GM12878 (cell line): ENCODE data around the gene AP1S3. TPM values are rescaled to one million over a fixed set of nuclear protein-coding genes. Genes with fewer than 3 reads are reported as not detected.

ENCODE experiments used
- ATAC-seq: fragments of 200-7000 bp; cut with Tn5 transposase; 3 replicates; pipeline ENCODE4 v1.9.1; 2020; ENCODE audit warnings: mild to moderate bottlenecking, moderate library complexity
- Bru-seq: library from RNA; stranded (reverse); fragments of 400-500 nt; gene quantifications from one replicate; lab custom pipeline; 2021; lab: Mats Ljungman, UMichigan
- BruChase-seq, 2 experiments: library from RNA; stranded (reverse); fragments of 400-500 nt; gene quantifications; one replicate each; lab custom pipeline; 2021; lab: Mats Ljungman, UMichigan
- BruUV-seq: library from RNA; stranded (reverse); fragments of 400-500 nt; replicated peaks from 2 replicates; lab custom pipeline; 2021; lab: Mats Ljungman, UMichigan
- CTCF ChIA-PET: fragments of 300-600 bp; sonication (Branson Sonifier 250); formaldehyde crosslinking; extraction: SDS; loops from one replicate; lab custom pipeline; 2021; ENCODE audit warnings: inconsistent platforms; lab: Yijun Ruan, JAX
- POLR2A ChIA-PET: fragments of 350-600 bp; formaldehyde crosslinking; extraction: SDS; loops from one replicate; lab custom pipeline; 2021; ENCODE audit warnings: inconsistent platforms; lab: Charles Lee
- RAD21 ChIA-PET: fragments of 300-600 bp; sonication (Branson Sonifier 250); formaldehyde crosslinking; loops from one replicate; lab custom pipeline; 2023; ENCODE audit warnings: antibody characterized with exemption; ENCODE audit not compliant: unreplicated experiment; lab: Charles Lee
- SMC1A ChIA-PET: fragments of 300-600 bp; sonication (Branson Sonifier 250); formaldehyde crosslinking; loops from one replicate; lab custom pipeline; 2023; ENCODE audit not compliant: unreplicated experiment, uncharacterized antibody; lab: Charles Lee
- DNase-seq: peaks from one replicate; pipeline ENCODE4 v3.0.0-alpha.2; 2011; ENCODE audit warnings: low read depth, low spot score
- FAIRE-seq: peaks from 3 replicates; lab custom pipeline; 2011; peaks lifted over from hg19 to GRCh38; lab: Jason Lieb, UNC
- H2AFZ ChIP-seq: 2 replicates; pipeline ENCODE4 v1.6.0; 2011; ENCODE audit warnings: low read depth, low read length, control low read depth; ENCODE audit not compliant: control insufficient read depth
- H3K27ac ChIP-seq: 2 replicates; pipeline ENCODE4 v1.5.1; 2011; ENCODE audit warnings: control low read depth; ENCODE audit not compliant: control insufficient read depth, insufficient read depth
- H3K27me3 ChIP-seq, 2 experiments: replicated peaks in 1 of 2; 2 replicates each; pipeline versions ENCODE4 v1.6.0 to v1.6.1; 2011; ENCODE audit warnings: low read length in 1 of 2; ENCODE audit not compliant: control insufficient read depth in 2 of 2, insufficient read depth in 2 of 2
- H3K36me3 ChIP-seq, 2 experiments: 2 replicates each; pipeline ENCODE4 v1.5.1; 2011; ENCODE audit warnings: low read length in 1 of 2; ENCODE audit not compliant: control insufficient read depth in 2 of 2, insufficient read depth in 2 of 2
- H3K4me1 ChIP-seq: 2 replicates; pipeline ENCODE4 v1.6.1; 2011; ENCODE audit warnings: mild to moderate bottlenecking, low read length, moderate library complexity, mixed read lengths; ENCODE audit not compliant: control insufficient read depth, insufficient read depth
- H3K4me2 ChIP-seq: 2 replicates; pipeline ENCODE4 v1.6.0; 2011; ENCODE audit warnings: control low read depth; ENCODE audit not compliant: control insufficient read depth, insufficient read depth
- H3K4me3 ChIP-seq: fragments of 200-600 bp; sonication (generic); 2 replicates; pipeline ENCODE4 v1.5.1; 2016
- H3K79me2 ChIP-seq: 2 replicates; pipeline ENCODE4 v1.6.0; 2011; ENCODE audit warnings: low read length; ENCODE audit not compliant: control insufficient read depth, insufficient read depth
- H3K9ac ChIP-seq: 2 replicates; pipeline ENCODE4 v1.8.0; 2011; ENCODE audit warnings: low read length, control low read depth, mixed read lengths; ENCODE audit not compliant: control insufficient read depth, insufficient read depth
- H3K9me3 ChIP-seq: replicated peaks from 3 replicates; pipeline ENCODE4 v1.5.1; 2011; ENCODE audit warnings: mild to moderate bottlenecking, low read length; ENCODE audit not compliant: control insufficient read depth, insufficient read depth
- H4K20me1 ChIP-seq: 2 replicates; pipeline ENCODE4 v1.6.0; 2011; ENCODE audit not compliant: control insufficient read depth, insufficient read depth
- BHLHE40 ChIP-seq, 2 experiments: fragments of 450-650 bp in 1 of 2; IDR thresholded peaks; 2 replicates each; pipeline ENCODE4 v1.6.1; 2011 to 2017; ENCODE audit warnings: low read depth in 2 of 2, borderline replicate concordance in 1 of 2, improper control_type of control experiment in 1 of 2, low read length in 1 of 2, mild to moderate bottlenecking in 1 of 2
- CBX5 ChIP-seq: sonication (generic); IDR thresholded peaks from 2 replicates; pipeline ENCODE4 v1.6.1; 2016; ENCODE audit warnings: low read depth, moderate library complexity, mild to moderate bottlenecking, inconsistent platforms
- CHD2 ChIP-seq: IDR thresholded peaks from 2 replicates; pipeline ENCODE4 v1.6.1; 2011; ENCODE audit warnings: low read depth, low read length, improper control_type of control experiment, borderline replicate concordance
- HDGF ChIP-seq: fragments of 450-650 bp; IDR thresholded peaks from 2 replicates; pipeline ENCODE4 v1.6.1; 2016; ENCODE audit warnings: antibody characterized with exemption
- IKZF1 ChIP-seq: fragments of 450-650 bp; conservative IDR thresholded peaks from 2 replicates; pipeline ENCODE4 v1.6.1; 2017; ENCODE audit warnings: antibody characterized with exemption, mild to moderate bottlenecking
- IKZF2 ChIP-seq, 2 experiments: fragments of 450-650 bp; IDR thresholded peaks; 2 replicates each; pipeline ENCODE4 v1.6.1; 2017; ENCODE audit warnings: mild to moderate bottlenecking in 2 of 2, moderate library complexity in 2 of 2
- MLLT1 ChIP-seq: fragments of 450-650 bp; IDR thresholded peaks from 2 replicates; pipeline ENCODE4 v1.6.1; 2016; ENCODE audit warnings: mild to moderate bottlenecking
- NFXL1 ChIP-seq: fragments of 450-650 bp; IDR thresholded peaks from 2 replicates; pipeline ENCODE4 v1.6.1; 2017; ENCODE audit warnings: antibody characterized with exemption, mild to moderate bottlenecking, borderline replicate concordance
- PAX5 ChIP-seq: IDR thresholded peaks from 2 replicates; pipeline ENCODE4 v1.6.1; 2011; ENCODE audit warnings: low read depth, low read length, borderline replicate concordance
- WGBS: methylation state at CpG from one replicate; pipeline ENCODE4 v1.1.6; 2016; ENCODE audit warnings: low lambda C conversion rate; ENCODE audit not compliant: insufficient replicate concordance, insufficient coverage; ENCODE audit errors: missing lambda C conversion rate; 5-methylcytosine and 5-hydroxymethylcytosine counted together
- in situ Hi-C: fragments of 300-500 bp; cut with MboI; formaldehyde crosslinking; loops from 9 replicates; pipeline ENCODE4 v1.14.3; 2018; ENCODE audit warnings: mixed read lengths
- intact Hi-C: fragments of 100-400 bp; cut with micrococcal nuclease; formaldehyde crosslinking; loops from one replicate; pipeline ENCODE4 v1.14.2; 2022; ENCODE audit not compliant: unreplicated experiment
- long read RNA-seq, 2 experiments: library from polyadenylated mRNA; unstranded; transcript quantifications; one replicate each; pipeline ENCODE4 v2.0.0, GENCODE V29; 2019 to 2020
- polyA minus RNA-seq, 3 experiments: library from RNA; depleted of rRNA, polyadenylated mRNA; stranded (reverse); fragments of >200 nt; gene quantifications; 2 replicates each; pipeline ENCODE4 v1.2.3, GENCODE V29; 2011
- polyA plus RNA-seq, 11 experiments: library from polyadenylated mRNA; depleted of rRNA in 4 of 11; unstranded in 6 of 11; stranded (reverse) in 5 of 11; fragments of >200 nt; fragmentation: Nextera tagmentation in 4 of 11; fragmentation: Illumina TruSeq in 1 of 11; extraction: Ambion mirVana in 4 of 11; extraction: Trizol in 1 of 11; gene quantifications; 1 replicate in 1 of 11; 2 replicates in 10 of 11; pipeline versions ENCODE4 v1.2.1 to v1.2.3, GENCODE V29; 2011 to 2016; ENCODE audit warnings: inconsistent platforms in 2 of 11, missing spikeins in 2 of 11, low read depth in 1 of 11
- total RNA-seq, 4 experiments: library from RNA; depleted of rRNA in 3 of 4; stranded (reverse); fragments of >200 nt in 3 of 4; fragmentation: Illumina TruSeq in 1 of 4; extraction: Trizol in 1 of 4; gene quantifications; 2 replicates each; pipeline versions ENCODE4 v1.2.1 to v1.2.3, GENCODE V29; 2013 to 2021
- TF ChIP-seq, protein P1 (sequence below), 3 experiments: IDR thresholded peaks in 2 of 3; conservative IDR thresholded peaks in 1 of 3; 2 replicates each; pipeline ENCODE4 v1.5.1; 2011; ENCODE audit warnings: low read depth in 3 of 3, low read length in 3 of 3, mild to moderate bottlenecking in 3 of 3, control low read depth in 2 of 3, moderate library complexity in 2 of 3, inconsistent platforms in 1 of 3, mixed read lengths in 1 of 3; ENCODE audit not compliant: control insufficient read depth in 2 of 3, insufficient read depth in 1 of 3; ENCODE audit errors: extremely low read depth in 1 of 3
- TF ChIP-seq, protein P2 (sequence below): fragments of 150-350 bp; IDR thresholded peaks from 2 replicates; pipeline ENCODE4 v1.6.1; 2014; ENCODE audit warnings: mild to moderate bottlenecking, low read depth, low read length

The AP1S3 gene
- total RNA-seq (2013; cell fraction: nucleolus; rRNA removed): 17.5 and 22.9 TPM in 2 replicates
- total RNA-seq (2014; rRNA removed) (5.6 and 6.9 TPM in 2 replicates), total RNA-seq (2014; rRNA removed; fragmentation: Illumina TruSeq; extraction: Trizol) (9.2 and 9.5 TPM in 2 replicates), total RNA-seq (2021) (7.6 and 9.2 TPM in 2 replicates), polyA plus RNA-seq (2011; rRNA removed) (8.4 and 13.9 TPM in 2 replicates), polyA plus RNA-seq (2014; fragmentation: Illumina TruSeq; extraction: Trizol) (9.7 and 10.6 TPM in 2 replicates), polyA plus RNA-seq (2014; fragmentation: Nextera tagmentation; extraction: Ambion mirVana) (1 to 10 TPM; 2.6 to 3.3 TPM), polyA plus RNA-seq (2014; rRNA removed) (11.5 and 11.8 TPM in 2 replicates), polyA plus RNA-seq (2016; fragmentation: Nextera tagmentation; extraction: Ambion mirVana) (10 to 100 TPM; 13.0 to 14.3 TPM), polyA minus RNA-seq (2011; rRNA and poly(A)+ RNA removed) (2.8 and 3.2 TPM in 2 replicates), Bru-seq, nascent RNA (percentile 72 among the genes with signal in this experiment), BruChase-seq, experiment 1, labeled RNA remaining after a 6-hour chase (percentile 66 among the genes with signal in this experiment), BruChase-seq, experiment 2, labeled RNA remaining after a 2-hour chase (percentile 65 among the genes with signal in this experiment)
- 5.0 TPM for polyA plus RNA-seq (2011; ENCODE audit: low read depth)
- 3.1 and 3.7 TPM in 2 replicates for polyA plus RNA-seq (2011; cell fraction: cytosol; rRNA removed)
- 1.5 and 2.2 TPM in 2 replicates for polyA plus RNA-seq (2011; cell fraction: nucleus; rRNA removed)
- 8.8 and 10.6 TPM in 2 replicates for polyA plus RNA-seq (2012)
- polyA minus RNA-seq (2011; cell fraction: cytosol; rRNA and poly(A)+ RNA removed): 3.3 and 6.9 TPM in 2 replicates
- polyA minus RNA-seq (2011; cell fraction: nucleus; rRNA and poly(A)+ RNA removed): 4.8 and 8.1 TPM in 2 replicates
- long read RNA-seq, experiment 1, partial matches to known transcripts: 0 of 1 reads
- long read RNA-seq, experiment 1, other reads (novel, unspliced or antisense): 0 of 1 reads
- long read RNA-seq, experiment 2, transcript AP1S3-203 (5 exons, 830 nt): major isoform, 14 of 22 reads
- long read RNA-seq, experiment 2, partial matches to known transcripts: 0 of 22 reads
- long read RNA-seq, experiment 2, other reads (novel, unspliced or antisense): 7 of 22 reads

DNA sequence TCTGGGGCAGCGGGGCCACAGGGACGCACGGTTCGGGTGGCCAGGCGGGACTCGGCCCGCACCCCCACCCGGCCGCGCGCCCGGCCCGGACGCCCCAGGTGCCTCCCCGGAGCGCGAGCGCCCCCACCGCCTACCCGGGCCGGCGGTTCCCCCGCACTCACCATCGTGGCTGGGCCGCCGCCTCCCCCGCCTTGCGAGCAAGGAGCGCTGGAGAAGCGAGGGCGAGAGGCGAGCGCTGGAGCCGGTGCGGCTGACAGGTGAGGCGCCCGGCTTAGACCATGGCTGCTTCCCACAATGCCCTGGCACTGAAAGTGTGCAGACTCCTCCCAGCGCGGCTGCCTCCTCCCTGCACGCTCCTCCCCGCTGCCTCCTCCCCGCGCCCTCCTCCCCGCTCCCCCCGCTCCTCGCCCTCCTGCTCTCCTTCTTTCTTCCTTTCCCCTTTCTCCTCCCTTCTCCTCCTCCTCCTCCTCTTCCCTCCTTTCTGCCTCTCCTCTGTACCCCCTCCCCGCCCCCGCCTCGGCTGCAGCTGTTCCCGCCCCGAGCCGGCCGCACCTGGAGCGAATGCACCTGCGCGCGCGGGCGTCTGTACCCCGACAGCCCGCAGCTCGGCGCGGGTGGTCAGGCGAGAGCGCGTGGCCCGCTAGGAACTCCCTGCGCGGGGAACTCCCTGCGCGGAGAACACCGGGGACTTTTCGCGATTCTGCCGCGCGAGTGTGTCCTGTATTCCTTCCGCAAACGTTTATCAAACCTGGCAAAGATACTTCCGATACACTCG, at the start of gene AP1S3:
TSS of gene AP1S3 (minus strand) at position 296 of the 775 bp plus-strand sequence. CDS start at position 164, 132 bp downstream.
- ATAC-seq: peak; percentile 84
- peak within 1 kb of the TSS; percentile 58 for H3K27ac ChIP-seq
- no peak for DNase-seq
- WGBS: under 1% methylated on average over 58 of the region's 82 CpGs
- peak within 1 kb of the TSS; percentile 70 for H2AFZ ChIP-seq
- H3K4me3 ChIP-seq: peak within 1 kb of the TSS; percentile 82
- RAD21 ChIA-PET: no interaction called here
- in situ Hi-C loops: no loop called here
- H3K36me3 ChIP-seq: no peaks in the 10 kb centered on the region
- H3K9me3 ChIP-seq: no peaks in the 10 kb centered on the region
- H3K79me2 ChIP-seq: peaks cover 19% of the 10 kb centered on the region
- intact Hi-C loops: loop anchor here (1.0 to 5.0 kb wide), 4 partner anchors 31 to 105 kb away; no protein-coding TSS in a partner anchor
- no TSS peak for BruUV-seq
- POLR2A ChIA-PET: interaction anchor here (0.6 to 1.1 kb wide), 2 partner anchors 10 to 15 kb away, joined by 3 to 6 read pairs; no protein-coding TSS in a partner anchor
- H4K20me1 ChIP-seq: no peaks in the 10 kb centered on the region
- CTCF ChIA-PET: no interaction called here
- SMC1A ChIA-PET: interaction anchor here (0.9 kb wide), 1 partner anchor 10 kb away, joined by 3 read pairs; no protein-coding TSS in a partner anchor
- H3K4me2 ChIP-seq: peak within 1 kb of the TSS; percentile 90
- H3K4me1 ChIP-seq: peaks cover 8% of the 10 kb centered on the region; the same call in 1 of the 2 replicates
- H3K9ac ChIP-seq: peak within 1 kb of the TSS; percentile 79
- H3K27me3 ChIP-seq: no peaks in the 10 kb centered on the region
- FAIRE-seq: no peak
- TF ChIP-seq PAX5 (0 out of 2 replicates have a peak, but pooled peaks have one; percentile 12), MLLT1 (peak; percentile 34; the same call in 1 of the 2 replicates), BHLHE40 (IDR thresholded peaks at IDR 0.05; ENCODE audit: borderline replicate concordance in 1 of 2, low read depth in 2 of 2, low read length in 1 of 2) (peak in 1 of 2 experiments; percentile 62; a peak in 3 of 4 replicates), IKZF2 (IDR thresholded peaks at IDR 0.05) (peak; percentile 75 to 83; a peak in 3 of 4 replicates), CHD2 (0 out of 2 replicates have a peak, but pooled peaks have one; percentile 35), HDGF (peak; percentile 75; the same call in 1 of the 2 replicates), NFXL1 (peak; percentile 97), IKZF1 (peak; percentile 69), CBX5 (no peak)
- TF ChIP-seq, protein P1, sequence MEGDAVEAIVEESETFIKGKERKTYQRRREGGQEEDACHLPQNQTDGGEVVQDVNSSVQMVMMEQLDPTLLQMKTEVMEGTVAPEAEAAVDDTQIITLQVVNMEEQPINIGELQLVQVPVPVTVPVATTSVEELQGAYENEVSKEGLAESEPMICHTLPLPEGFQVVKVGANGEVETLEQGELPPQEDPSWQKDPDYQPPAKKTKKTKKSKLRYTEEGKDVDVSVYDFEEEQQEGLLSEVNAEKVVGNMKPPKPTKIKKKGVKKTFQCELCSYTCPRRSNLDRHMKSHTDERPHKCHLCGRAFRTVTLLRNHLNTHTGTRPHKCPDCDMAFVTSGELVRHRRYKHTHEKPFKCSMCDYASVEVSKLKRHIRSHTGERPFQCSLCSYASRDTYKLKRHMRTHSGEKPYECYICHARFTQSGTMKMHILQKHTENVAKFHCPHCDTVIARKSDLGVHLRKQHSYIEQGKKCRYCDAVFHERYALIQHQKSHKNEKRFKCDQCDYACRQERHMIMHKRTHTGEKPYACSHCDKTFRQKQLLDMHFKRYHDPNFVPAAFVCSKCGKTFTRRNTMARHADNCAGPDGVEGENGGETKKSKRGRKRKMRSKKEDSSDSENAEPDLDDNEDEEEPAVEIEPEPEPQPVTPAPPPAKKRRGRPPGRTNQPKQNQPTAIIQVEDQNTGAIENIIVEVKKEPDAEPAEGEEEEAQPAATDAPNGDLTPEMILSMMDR (IDR thresholded peaks at IDR 0.05 in 2 of 3, conservative IDR thresholded peaks at IDR 0.05 in 1 of 3; ENCODE audit: control insufficient read depth in 2 of 3, extremely low read depth in 1 of 3, insufficient read depth in 1 of 3, low read depth in 3 of 3, low read length in 3 of 3): peak in 2 of 3 experiments; percentile 11 to 24; a peak in 2 of 6 replicates
- TF ChIP-seq, protein P2, sequence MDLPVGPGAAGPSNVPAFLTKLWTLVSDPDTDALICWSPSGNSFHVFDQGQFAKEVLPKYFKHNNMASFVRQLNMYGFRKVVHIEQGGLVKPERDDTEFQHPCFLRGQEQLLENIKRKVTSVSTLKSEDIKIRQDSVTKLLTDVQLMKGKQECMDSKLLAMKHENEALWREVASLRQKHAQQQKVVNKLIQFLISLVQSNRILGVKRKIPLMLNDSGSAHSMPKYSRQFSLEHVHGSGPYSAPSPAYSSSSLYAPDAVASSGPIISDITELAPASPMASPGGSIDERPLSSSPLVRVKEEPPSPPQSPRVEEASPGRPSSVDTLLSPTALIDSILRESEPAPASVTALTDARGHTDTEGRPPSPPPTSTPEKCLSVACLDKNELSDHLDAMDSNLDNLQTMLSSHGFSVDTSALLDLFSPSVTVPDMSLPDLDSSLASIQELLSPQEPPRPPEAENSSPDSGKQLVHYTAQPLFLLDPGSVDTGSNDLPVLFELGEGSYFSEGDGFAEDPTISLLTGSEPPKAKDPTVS: no peak
